ENCODE results near the gene DNASE1L2.

GRCh38 chr16:2208772-2209171 is 27.5 kb upstream of the DNASE1L2 start:
- no peak for TF ChIP-seq ZNF10 (tag by site-specific recombination; IDR thresholded peaks at IDR 0.05)
- TF ChIP-seq, protein P1, sequence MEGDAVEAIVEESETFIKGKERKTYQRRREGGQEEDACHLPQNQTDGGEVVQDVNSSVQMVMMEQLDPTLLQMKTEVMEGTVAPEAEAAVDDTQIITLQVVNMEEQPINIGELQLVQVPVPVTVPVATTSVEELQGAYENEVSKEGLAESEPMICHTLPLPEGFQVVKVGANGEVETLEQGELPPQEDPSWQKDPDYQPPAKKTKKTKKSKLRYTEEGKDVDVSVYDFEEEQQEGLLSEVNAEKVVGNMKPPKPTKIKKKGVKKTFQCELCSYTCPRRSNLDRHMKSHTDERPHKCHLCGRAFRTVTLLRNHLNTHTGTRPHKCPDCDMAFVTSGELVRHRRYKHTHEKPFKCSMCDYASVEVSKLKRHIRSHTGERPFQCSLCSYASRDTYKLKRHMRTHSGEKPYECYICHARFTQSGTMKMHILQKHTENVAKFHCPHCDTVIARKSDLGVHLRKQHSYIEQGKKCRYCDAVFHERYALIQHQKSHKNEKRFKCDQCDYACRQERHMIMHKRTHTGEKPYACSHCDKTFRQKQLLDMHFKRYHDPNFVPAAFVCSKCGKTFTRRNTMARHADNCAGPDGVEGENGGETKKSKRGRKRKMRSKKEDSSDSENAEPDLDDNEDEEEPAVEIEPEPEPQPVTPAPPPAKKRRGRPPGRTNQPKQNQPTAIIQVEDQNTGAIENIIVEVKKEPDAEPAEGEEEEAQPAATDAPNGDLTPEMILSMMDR (tag by site-specific recombination; IDR thresholded peaks at IDR 0.05) = no peak
- TF ChIP-seq ZNF510 (tag by site-specific recombination; IDR thresholded peaks at IDR 0.05; ENCODE audit: insufficient replicate concordance) = no peak
- TF ChIP-seq ZNF146 (tag by site-specific recombination; IDR thresholded peaks at IDR 0.05) = no peak
- TF ChIP-seq ZNF792 (tag by site-specific recombination; IDR thresholded peaks at IDR 0.05) = no peak
- TF ChIP-seq, protein P2, sequence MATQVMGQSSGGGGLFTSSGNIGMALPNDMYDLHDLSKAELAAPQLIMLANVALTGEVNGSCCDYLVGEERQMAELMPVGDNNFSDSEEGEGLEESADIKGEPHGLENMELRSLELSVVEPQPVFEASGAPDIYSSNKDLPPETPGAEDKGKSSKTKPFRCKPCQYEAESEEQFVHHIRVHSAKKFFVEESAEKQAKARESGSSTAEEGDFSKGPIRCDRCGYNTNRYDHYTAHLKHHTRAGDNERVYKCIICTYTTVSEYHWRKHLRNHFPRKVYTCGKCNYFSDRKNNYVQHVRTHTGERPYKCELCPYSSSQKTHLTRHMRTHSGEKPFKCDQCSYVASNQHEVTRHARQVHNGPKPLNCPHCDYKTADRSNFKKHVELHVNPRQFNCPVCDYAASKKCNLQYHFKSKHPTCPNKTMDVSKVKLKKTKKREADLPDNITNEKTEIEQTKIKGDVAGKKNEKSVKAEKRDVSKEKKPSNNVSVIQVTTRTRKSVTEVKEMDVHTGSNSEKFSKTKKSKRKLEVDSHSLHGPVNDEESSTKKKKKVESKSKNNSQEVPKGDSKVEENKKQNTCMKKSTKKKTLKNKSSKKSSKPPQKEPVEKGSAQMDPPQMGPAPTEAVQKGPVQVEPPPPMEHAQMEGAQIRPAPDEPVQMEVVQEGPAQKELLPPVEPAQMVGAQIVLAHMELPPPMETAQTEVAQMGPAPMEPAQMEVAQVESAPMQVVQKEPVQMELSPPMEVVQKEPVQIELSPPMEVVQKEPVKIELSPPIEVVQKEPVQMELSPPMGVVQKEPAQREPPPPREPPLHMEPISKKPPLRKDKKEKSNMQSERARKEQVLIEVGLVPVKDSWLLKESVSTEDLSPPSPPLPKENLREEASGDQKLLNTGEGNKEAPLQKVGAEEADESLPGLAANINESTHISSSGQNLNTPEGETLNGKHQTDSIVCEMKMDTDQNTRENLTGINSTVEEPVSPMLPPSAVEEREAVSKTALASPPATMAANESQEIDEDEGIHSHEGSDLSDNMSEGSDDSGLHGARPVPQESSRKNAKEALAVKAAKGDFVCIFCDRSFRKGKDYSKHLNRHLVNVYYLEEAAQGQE (tag by site-specific recombination; IDR thresholded peaks at IDR 0.05) = no peak

Data from HEK293 (cell line).